ENCODE results near the gene KIRREL3.

DNA sequence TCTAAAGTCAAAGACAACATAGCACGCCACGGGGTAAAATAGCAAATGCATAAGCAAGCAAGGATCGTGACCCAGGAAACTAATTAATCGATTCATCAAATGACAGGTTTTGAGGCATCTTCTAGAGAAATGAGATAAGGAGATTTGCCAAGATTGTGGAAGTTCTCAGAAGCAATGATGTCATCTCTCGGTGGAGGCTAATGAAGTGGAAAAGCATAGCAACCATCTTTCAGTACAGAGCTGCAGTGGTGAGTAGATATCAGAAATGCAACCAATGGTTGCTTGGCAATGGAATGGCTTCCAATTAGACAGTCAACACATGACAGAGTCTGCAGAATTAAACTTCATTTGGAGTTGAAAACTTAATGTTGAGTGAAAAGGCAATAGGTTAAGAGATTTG lies 116.0 kb downstream of the KIRREL3 start:
- TF ChIP-seq, protein P1, sequence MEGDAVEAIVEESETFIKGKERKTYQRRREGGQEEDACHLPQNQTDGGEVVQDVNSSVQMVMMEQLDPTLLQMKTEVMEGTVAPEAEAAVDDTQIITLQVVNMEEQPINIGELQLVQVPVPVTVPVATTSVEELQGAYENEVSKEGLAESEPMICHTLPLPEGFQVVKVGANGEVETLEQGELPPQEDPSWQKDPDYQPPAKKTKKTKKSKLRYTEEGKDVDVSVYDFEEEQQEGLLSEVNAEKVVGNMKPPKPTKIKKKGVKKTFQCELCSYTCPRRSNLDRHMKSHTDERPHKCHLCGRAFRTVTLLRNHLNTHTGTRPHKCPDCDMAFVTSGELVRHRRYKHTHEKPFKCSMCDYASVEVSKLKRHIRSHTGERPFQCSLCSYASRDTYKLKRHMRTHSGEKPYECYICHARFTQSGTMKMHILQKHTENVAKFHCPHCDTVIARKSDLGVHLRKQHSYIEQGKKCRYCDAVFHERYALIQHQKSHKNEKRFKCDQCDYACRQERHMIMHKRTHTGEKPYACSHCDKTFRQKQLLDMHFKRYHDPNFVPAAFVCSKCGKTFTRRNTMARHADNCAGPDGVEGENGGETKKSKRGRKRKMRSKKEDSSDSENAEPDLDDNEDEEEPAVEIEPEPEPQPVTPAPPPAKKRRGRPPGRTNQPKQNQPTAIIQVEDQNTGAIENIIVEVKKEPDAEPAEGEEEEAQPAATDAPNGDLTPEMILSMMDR (conservative IDR thresholded peaks at IDR 0.05): no peak
- TF ChIP-seq ZFX (IDR thresholded peaks at IDR 0.05): no peak
